A172 (cell line): ENCODE measurements around the gene SPATC1L. TPM values are rescaled to one million over a fixed set of nuclear protein-coding genes. Genes with fewer than 3 reads are reported as not detected.
A peak's percentile ranks its signal among the peaks of the same experiment; 100 is the strongest.
"Not testable (repeated sequence)": the region's sequence is repeated elsewhere in the genome, so short reads cannot be mapped to it uniquely, and the experiment has no call there.

Experiments
- DNase-seq: peaks from one replicate; pipeline ENCODE4 v3.0.0-alpha.2; 2015; ENCODE audit warnings: low spot score
- total RNA-seq: library from RNA; depleted of rRNA; stranded (reverse); fragments of >200 nt; shearing (Covaris generic); gene quantifications from 2 replicates; pipeline ENCODE4 v1.2.3, GENCODE V29; 2014; rRNA removed

The SPATC1L gene
- 13.9 and 16.0 TPM in 2 replicates for total RNA-seq

DNA sequence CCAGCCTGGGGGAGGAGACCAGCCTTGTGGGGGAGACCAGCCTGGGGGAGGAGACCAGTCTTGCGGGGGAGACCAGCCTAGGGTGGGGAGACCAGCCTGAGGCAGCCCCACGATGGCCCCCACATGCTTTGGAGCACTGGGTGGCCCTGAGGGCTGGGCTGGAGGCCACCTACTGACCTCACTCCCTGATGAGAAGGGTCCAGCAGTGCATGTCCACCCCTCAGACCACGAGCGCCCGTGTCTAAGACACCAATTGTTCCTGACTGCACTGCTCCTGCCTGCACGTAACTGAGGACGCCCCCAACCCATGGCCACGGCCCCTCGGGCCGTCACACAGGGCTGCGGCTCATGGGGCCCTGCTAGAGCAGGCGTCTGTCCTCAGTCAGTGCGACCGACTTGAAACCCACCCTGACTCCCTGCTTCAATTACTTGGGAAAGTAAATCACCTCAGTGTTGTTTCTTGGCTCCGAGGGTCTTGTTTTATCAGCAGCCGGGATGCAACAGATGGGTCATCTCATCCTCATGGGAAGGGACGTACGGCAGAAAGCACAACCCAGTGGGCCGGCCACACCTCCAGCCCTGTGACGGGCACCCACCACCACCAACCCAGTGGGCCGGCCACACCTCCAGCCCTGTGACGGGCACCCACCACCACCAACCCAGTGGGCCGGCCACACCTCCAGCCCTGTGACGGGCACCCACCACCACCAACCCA is at the start of gene SPATC1L:
Gene SPATC1L, minus strand, starts transcription at position 550 of the 715 bp plus-strand sequence. CDS start 1,643 bp downstream, outside the sequence.
- peak; percentile 44 for DNase-seq

DNA sequence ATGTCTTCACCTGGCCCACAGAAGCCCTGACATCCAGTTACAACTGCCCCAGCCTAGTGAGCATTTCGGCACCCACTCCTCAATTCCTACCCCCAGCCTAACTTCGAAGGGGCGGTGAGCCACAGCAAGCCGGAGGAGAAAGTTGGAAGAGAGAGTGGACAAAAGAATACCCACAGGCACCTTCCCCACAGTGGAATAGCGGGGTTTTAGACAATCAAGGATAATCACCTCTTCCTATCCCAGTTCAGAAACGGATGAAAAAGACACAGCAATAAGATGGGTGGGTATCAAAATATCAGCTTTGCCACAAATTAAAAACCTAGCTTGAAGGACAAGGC is 45.6 kb upstream of the SPATC1L start:
- no peak for DNase-seq

DNA sequence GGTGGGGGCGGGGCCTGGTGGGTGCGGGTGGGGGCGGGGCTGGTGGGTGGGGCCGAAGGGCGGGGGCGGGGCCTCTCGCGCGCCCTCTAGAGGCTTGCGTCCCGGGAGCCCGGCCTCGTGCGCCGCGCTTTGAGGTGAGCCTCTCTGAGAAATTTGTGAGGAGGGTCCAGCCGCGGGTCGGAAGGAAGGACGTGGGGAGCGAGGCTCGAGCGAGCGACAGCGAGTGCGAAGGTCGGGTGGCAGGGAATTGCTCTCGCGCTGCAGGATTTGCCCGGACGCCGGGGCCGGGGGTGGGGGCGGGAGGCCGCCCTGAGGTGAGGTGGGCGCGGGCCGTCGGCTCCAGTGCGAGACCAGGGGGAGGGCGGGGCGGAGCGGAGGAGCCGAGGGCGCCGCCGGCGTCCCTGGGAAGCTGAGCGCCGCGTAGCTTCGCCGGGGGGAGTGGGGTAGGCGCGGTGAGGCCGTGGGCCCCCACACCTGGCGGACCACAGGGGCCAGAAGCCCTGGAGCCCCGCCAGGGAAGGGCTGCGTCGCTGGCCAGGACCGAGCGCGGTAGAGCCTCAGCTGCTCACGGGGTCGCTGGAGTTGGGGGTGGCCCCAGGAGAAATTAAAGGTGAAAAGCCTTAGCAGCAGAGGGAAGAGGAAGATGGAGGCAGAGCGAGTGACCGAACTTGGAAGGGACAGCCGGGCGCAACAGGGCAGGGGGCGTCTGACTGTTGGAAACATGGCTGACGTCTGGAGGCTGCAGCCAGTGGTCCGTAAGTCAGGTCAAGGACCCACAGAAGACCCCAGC is 45.1 kb upstream of the SPATC1L start:
- DNase-seq, result no peak

DNA sequence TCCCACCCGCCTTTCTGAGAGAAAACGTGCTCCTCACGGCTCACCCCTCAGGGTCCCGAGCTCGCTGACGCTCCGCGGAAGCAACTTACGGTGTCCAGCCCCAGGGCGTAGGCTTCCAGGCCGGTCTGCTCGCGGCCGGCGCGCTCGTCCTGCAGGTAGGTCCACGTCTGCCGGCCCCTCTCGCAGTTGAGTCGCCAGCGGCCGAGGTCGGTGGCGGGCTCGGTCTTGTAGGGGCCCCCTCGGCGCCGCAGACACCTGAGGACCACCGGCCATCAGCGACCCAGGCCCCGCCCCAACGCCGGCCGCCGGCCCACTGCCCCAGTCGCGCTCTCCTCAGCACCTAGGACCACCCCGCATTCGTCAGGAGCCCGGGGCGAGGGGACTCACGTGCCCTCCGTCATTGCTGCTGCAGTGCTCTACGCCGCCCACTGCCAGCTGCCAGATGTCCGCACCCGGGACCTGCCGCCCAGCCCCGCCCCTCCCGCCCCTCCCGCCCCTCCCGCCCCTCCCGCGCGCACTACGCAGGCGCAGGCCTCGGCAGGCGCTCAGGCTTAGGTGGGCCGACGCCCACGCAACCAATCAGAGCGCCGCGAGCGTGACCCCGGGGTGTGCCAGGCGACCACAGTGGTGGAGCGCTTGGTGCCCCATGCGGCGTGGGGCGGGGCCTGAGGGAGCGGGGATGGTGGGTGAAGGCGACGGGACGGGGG is 44.2 kb upstream of the SPATC1L start, which contains the start of gene LSS:
Gene LSS, minus strand, starts transcription at position 430 of the 707 bp plus-strand sequence. Its CDS starts 29 bp downstream, at position 401.
- peak; percentile 91 for DNase-seq

DNA sequence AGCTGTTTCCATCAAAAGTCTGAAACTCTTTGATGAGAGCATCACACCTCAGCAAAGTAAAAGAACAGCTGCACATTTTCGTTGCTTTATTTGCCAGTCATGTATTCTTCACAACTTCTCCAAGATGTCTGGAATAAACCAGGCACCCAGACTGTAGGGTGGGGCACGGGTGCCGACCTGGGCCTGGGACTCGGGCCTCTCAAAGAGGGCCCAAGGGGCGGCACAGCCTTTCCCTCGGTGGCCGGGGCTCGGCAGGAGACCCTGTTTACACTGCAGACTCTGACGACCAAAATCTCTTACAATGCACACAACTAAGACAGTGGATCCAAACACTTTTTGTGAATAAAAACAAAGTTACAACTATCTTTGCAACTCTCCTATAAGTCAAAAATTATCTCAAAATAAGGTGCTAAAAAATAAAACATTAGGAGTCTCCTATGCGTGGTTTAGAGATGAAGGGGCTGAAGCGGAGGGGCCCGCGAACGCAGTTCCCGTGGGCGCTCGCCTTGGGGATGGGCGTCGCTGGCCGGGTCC is 43.6 kb upstream of the SPATC1L start:
- no peak for DNase-seq

DNA sequence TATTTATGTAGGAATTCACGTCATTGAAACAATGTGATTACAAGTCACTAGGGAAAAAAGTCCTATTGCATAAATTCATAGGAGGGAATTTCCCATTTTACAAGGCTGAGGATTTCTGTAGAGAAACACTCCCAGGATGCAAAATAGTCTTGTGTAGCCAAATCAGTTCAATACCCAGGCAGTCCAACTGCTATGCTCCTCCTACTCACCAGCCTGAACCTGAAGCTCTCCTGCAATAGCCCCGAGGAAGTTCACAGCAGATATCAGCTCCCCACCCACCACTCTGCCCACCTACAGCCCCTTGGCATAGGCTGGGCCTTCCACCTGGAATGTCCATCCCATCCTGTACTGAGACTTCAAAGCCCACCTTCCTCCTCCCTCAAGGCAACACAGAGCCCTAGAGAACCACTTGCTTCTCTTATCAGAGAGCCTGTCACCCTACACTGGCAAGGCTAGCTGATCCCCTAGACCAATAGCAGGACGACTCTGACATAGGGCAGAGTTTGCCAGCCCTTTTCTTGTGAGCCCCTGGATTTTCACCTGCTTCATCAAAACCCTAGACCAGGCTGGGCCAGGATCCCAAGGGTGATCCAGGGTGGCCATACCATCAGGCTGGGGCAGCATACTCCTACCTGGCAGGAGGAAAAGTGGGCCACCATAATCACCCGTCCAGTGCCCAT is 42.8 kb upstream of the SPATC1L start:
- DNase-seq, result no peak

DNA sequence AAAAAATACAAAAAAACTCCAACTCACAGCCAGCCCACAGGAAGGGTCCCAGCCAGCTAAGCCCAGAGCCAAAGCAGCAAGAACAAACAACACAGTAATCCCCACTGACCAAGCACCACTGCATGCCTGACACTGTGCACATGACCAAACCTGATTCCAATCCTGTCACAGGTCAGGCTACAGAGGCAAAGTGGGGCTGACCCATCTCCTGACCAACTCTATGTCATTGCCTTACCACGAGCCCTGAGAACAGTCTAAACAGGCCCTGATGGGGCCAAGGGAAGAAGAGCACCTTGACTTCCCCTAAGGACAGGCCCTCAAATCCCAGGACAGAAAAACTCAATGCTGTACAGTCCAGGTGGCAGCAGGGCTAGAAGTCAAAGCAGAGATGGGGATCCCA is 41.9 kb upstream of the SPATC1L start:
- DNase-seq, result no peak

DNA sequence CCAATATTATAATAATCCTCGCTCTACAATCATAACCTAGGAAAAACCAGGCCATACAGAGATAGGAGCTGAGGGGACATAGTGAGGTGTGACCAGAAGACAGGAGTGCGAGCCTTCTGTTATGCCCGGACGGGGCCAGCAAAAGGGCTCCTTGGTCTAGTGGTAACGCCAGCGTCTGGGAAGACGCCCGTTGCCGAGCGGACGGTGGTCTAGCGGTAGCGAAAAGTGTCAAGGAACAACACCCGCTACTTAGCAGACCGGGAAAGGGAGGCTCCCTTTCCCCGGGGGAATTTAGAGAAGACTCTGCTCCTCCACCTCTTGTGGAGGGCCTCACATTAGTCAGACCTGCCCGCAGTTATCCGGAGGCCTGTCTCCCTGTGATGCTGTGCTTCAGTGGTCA is 39.4 kb upstream of the SPATC1L start:
- DNase-seq, result not testable (repeated sequence)

DNA sequence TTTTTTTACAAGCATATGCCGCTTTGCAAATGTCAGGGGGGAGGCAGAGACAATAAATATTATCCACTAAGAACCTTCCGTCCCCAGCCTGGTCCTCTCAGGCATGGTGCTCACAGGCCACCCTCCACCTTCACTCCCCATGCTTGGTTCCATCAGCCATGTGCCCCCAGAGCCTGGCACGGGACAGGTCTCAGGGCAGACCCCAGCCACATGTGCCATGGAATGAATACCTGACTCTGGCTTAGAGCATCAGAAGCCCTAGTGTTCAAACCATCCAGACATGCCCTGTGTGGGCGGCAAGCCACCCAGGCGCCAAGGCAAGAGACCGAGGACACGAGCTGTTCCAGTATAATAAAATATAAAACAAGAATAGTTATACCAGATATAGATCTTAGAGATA is 39.0 kb upstream of the SPATC1L start:
- DNase-seq, result no peak

DNA sequence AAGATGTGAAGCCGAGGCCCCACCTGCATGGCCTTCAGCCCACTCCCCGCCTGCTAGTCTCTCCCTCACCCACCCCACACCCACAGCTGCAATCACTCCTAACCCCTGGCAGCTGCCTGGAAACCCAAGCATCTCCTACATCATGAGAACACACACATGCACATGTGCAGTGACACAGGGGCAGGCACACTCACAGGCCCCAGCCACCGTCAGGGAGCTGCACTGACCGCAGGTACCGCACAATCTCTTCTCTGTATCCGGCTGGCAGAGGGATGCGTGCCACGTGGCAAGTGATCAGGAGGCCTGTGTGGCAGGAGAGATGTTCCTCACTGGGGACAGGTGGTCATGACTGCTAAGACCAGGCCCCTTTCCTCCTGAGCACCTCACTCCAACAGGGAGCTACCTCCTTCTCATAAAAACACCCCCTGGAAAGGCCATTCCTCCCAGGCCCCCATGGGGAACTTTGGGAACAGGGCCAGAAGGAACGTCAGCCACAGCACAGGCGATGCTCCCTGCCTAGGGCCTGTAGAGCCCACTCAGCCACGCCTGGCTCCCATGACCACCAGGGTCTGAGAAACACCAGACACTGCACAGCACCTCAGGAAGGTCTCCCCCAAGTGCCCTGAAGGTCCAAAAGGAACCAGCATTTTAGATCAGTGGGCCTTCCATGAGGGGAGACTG is 38.3 kb upstream of the SPATC1L start:
- DNase-seq, result no peak

DNA sequence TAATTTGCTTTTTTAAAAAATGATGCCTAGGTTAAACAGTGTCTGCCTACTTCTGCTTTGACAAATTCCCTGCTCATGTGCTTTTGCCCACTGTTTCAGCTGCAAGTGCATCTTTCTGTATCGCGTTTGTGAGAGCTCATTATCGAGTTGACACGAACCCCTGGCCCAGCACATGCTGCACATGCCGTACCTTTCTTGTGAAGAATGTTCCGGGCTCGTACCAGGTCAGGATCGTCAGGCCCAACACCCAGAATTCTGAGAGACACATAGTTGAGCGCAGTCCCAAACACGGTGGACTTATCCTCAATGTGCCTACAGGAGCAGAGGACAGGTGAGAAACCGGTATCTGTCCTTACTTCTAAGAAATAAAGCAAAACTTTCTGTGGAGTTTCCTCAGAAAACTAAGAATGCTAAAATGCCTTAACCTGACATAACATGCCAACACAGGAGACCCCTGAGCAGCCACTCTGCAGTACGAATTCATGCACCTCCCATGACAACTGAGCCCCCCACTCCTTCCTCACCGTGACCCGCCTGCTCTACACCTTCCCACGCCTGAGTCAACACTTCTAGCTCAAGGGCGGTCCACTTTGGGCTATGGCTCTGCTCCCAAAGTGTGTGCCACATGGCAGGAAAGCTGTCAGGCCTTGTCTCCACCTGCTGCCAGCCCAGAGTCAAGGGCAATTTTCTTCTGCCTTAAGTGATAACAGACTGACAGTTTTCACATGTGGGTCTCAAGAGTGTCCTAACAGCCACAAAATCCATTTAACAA is 37.6 kb upstream of the SPATC1L start:
- no peak for DNase-seq

DNA sequence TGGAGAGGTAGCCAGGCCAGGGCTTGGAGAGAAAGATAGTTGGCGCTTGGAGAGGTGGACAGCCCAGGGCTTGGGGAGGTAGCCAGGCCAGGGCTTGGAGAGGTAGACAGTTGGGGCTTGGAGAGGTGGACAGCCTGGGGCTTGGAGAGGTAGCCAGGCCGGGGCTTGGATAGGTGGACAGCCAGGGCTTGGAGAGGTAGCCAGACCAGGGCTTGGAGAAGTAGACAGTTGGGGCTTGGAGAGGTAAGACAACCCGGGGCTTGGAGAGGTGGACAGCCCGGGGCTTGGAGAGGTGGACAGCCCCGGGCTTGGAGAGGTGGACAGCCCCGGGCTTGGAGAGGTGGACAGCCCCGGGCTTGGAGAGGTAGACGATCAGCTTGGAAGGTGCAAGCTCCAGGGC is 36.6 kb upstream of the SPATC1L start:
- DNase-seq, result no peak

DNA sequence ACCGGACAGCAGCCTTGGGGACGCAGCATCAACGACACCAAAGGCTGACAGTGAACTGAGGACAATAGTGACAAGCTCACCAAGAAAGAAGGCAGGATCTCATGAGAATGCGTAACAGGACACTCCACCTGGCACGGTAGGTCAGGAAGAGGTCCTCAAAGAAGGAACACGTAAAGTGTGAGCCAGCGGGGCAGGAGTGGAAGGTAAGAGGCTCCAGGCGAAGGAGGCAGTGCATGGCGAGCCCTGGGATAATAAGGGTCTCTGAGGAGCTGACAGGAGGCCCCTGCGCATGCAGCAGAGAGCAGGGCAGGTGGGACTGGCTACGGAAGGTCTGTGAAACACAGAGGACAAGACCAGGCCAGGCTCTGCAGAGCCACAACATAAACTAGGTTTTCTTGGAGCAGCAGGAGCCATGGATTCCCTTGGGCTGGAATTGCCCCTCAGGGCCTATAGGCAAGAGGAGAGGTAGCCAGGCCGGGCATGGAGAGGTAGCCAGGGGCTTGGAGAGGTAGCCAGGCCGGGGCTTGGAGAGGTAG is 36.1 kb upstream of the SPATC1L start:
- no peak for DNase-seq

DNA sequence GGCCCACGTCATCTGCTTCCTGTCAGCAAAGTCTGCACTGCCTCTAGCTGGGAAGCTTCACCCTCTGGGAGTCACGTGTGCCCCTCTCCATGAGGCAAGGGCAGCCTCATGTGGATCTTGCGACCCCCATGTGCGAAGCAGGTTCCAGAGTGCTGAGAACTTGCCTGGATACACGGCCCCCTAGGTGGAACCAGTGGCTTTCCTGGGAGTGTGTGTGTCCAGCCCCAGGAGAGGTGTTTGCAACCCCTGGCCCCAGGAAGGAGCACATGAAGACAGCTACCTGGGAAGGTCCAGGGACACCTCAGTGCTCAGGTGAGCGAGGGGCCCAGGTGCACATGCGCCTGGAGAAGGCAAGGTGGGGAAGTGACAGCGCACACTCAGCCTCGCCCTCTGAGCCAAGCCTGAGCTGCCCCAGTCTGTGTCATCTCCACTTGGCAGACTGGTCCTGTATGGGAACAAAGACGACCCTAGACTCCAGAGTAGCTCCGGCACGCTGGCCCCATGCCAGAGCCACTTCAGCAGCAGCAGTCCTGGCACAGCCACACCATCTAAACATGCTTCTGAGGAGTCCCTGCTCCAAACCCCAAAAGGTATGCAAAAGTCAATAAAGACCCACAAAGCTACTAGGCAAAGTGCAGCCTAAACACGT is 35.5 kb upstream of the SPATC1L start:
- DNase-seq, result no peak

DNA sequence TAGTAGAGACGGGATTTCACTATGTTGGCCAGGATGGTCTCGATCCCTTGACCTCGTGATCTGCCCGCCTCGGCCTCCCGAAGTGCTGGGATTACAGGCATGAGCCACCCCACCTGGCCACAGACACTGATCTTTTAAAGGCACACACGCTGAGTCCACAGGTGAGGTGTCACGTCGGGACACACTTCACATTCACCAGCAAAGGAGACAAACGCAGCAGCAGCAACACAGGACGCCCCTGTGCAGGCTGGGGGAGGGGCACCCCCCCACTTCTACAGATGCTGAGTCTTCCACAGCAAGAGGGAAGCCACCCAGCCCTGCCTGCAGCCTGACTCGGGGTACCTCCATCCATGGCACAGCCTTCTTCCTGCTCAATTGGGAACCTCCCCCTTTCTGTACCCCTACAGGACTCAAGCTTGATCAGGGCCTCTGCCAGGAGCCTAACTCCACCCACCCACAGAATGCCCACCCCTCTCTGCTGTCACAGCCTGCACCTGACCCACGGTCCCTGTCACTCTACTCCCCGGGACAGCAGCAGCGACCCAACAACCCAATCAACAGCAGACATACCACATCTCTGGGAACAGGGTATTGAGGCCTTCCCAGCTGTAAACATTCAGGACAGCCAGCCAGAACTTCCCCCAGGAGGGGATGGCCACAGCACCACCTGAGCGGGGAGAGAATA is 34.8 kb upstream of the SPATC1L start:
- no peak for DNase-seq

DNA sequence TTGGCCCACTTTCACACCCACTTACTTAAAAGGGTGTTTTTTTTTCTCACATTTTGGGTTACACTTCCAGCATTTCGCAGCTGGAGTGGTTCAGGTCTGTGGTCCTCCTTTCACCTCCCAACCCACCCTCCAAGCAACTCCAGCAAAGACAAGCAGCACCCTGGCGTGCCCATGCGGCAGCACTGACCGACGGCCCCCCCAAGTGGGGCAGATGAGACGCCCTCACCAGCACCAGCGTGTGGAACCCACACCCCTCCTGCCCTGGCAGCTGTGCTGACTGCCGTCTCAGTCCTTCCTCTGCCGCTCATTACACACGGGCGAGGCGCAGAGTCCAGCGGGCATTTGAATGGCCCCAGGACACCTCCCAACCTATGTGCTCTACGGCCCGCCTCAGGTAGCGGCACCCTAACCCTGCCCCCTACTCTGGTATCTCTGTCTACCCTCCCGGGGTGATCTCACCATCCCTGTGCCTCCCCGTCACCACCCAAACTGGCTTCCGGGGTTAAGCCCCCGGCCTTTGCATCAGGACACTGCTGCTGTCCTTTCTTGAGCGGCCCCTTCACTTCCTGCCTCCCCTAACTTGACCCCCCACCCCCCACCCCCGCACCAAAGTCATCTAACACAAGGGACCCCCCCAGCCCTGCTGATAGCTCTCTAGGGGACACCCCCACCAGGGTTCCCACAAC is 33.4 kb upstream of the SPATC1L start:
- DNase-seq, result no peak

DNA sequence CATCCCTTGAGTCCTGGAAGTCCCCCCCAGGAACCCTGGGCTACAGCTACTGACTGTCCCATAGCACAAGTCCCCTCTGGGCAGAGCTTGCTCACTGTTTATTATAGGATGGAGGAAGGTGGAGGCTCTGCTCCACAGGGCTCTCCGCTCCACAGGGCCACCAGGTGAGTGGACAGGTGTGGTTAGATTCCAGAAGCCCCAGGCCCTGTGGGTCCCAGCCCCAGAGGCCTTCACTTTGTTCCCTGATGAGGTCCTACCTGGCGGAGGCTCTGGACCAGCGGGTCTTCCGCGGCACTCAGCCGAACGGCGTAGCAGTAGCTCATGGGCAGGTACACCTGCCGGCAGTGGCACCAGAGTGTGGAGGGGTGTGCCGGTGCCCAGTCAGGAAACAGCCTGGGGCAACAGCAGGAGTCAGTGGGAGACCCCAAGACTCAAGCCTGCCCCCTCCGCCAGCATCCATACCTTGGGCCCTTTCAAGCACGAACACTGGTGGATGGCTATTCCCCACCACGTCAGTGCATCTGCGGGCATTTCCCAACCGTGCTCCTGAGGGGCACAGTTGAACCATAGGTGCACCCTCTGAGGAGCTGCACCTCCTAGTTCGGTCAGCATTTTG is 32.0 kb upstream of the SPATC1L start:
- no peak for DNase-seq
